GM12878 (cell line): ENCODE data around the gene MAP3K4. TPM values are rescaled to one million over a fixed set of nuclear protein-coding genes. Genes with fewer than 3 reads are reported as not detected.

Experiments used
- ATAC-seq: fragments of 200-7000 bp; cut with Tn5 transposase; 3 replicates; pipeline ENCODE4 v1.9.1; 2020; ENCODE audit warnings: mild to moderate bottlenecking, moderate library complexity
- BruUV-seq: library from RNA; stranded (reverse); fragments of 400-500 nt; replicated peaks from 2 replicates; lab custom pipeline; 2021; lab: Mats Ljungman, UMichigan
- CTCF ChIA-PET: fragments of 300-600 bp; sonication (Branson Sonifier 250); formaldehyde crosslinking; extraction: SDS; loops from one replicate; lab custom pipeline; 2021; ENCODE audit warnings: inconsistent platforms; lab: Yijun Ruan, JAX
- POLR2A ChIA-PET: fragments of 350-600 bp; formaldehyde crosslinking; extraction: SDS; loops from one replicate; lab custom pipeline; 2021; ENCODE audit warnings: inconsistent platforms; lab: Charles Lee
- RAD21 ChIA-PET: fragments of 300-600 bp; sonication (Branson Sonifier 250); formaldehyde crosslinking; loops from one replicate; lab custom pipeline; 2023; ENCODE audit warnings: antibody characterized with exemption; ENCODE audit not compliant: unreplicated experiment; lab: Charles Lee
- SMC1A ChIA-PET: fragments of 300-600 bp; sonication (Branson Sonifier 250); formaldehyde crosslinking; loops from one replicate; lab custom pipeline; 2023; ENCODE audit not compliant: unreplicated experiment, uncharacterized antibody; lab: Charles Lee
- DNase-seq: peaks from one replicate; pipeline ENCODE4 v3.0.0-alpha.2; 2011; ENCODE audit warnings: low read depth, low spot score
- FAIRE-seq: peaks from 3 replicates; lab custom pipeline; 2011; peaks lifted over from hg19 to GRCh38; lab: Jason Lieb, UNC
- H2AFZ ChIP-seq: 2 replicates; pipeline ENCODE4 v1.6.0; 2011; ENCODE audit warnings: low read depth, low read length, control low read depth; ENCODE audit not compliant: control insufficient read depth
- H3K27ac ChIP-seq: 2 replicates; pipeline ENCODE4 v1.5.1; 2011; ENCODE audit warnings: control low read depth; ENCODE audit not compliant: control insufficient read depth, insufficient read depth
- H3K27me3 ChIP-seq, 2 experiments: replicated peaks in 1 of 2; 2 replicates each; pipeline versions ENCODE4 v1.6.0 to v1.6.1; 2011; ENCODE audit warnings: low read length in 1 of 2; ENCODE audit not compliant: control insufficient read depth in 2 of 2, insufficient read depth in 2 of 2
- H3K36me3 ChIP-seq, 2 experiments: 2 replicates each; pipeline ENCODE4 v1.5.1; 2011; ENCODE audit warnings: low read length in 1 of 2; ENCODE audit not compliant: control insufficient read depth in 2 of 2, insufficient read depth in 2 of 2
- H3K4me1 ChIP-seq: 2 replicates; pipeline ENCODE4 v1.6.1; 2011; ENCODE audit warnings: mild to moderate bottlenecking, low read length, moderate library complexity, mixed read lengths; ENCODE audit not compliant: control insufficient read depth, insufficient read depth
- H3K4me2 ChIP-seq: 2 replicates; pipeline ENCODE4 v1.6.0; 2011; ENCODE audit warnings: control low read depth; ENCODE audit not compliant: control insufficient read depth, insufficient read depth
- H3K4me3 ChIP-seq: fragments of 200-600 bp; sonication (generic); 2 replicates; pipeline ENCODE4 v1.5.1; 2016
- H3K79me2 ChIP-seq: 2 replicates; pipeline ENCODE4 v1.6.0; 2011; ENCODE audit warnings: low read length; ENCODE audit not compliant: control insufficient read depth, insufficient read depth
- H3K9ac ChIP-seq: 2 replicates; pipeline ENCODE4 v1.8.0; 2011; ENCODE audit warnings: low read length, control low read depth, mixed read lengths; ENCODE audit not compliant: control insufficient read depth, insufficient read depth
- H3K9me3 ChIP-seq: replicated peaks from 3 replicates; pipeline ENCODE4 v1.5.1; 2011; ENCODE audit warnings: mild to moderate bottlenecking, low read length; ENCODE audit not compliant: control insufficient read depth, insufficient read depth
- H4K20me1 ChIP-seq: 2 replicates; pipeline ENCODE4 v1.6.0; 2011; ENCODE audit not compliant: control insufficient read depth, insufficient read depth
- BRCA1 ChIP-seq: IDR thresholded peaks from 2 replicates; pipeline ENCODE4 v1.6.1; 2011; ENCODE audit warnings: low read depth, low read length, improper control_type of control experiment
- EED ChIP-seq: sonication (generic); IDR thresholded peaks from 2 replicates; pipeline ENCODE4 v1.6.1; 2016; ENCODE audit warnings: antibody characterized with exemption, low read depth
- GABPA ChIP-seq: IDR thresholded peaks from 2 replicates; pipeline ENCODE4 v1.6.1; 2014; ENCODE audit warnings: antibody characterized with exemption, low read depth, mild to moderate bottlenecking, inconsistent platforms
- KDM1A ChIP-seq: fragments of 200-600 bp; sonication (generic); IDR thresholded peaks from 2 replicates; pipeline ENCODE4 v1.6.1; 2016; ENCODE audit warnings: borderline replicate concordance
- MTA2 ChIP-seq: fragments of 450-650 bp; IDR thresholded peaks from 2 replicates; pipeline ENCODE4 v1.6.1; 2016; ENCODE audit warnings: low read depth, mild to moderate bottlenecking, moderate library complexity
- NFYA ChIP-seq: IDR thresholded peaks from 2 replicates; pipeline ENCODE4 v1.6.1; 2011; ENCODE audit warnings: low read depth, mild to moderate bottlenecking, low read length, improper control_type of control experiment, borderline replicate concordance
- POU2F2 ChIP-seq: IDR thresholded peaks from 3 replicates; pipeline ENCODE4 v1.6.1; 2011; ENCODE audit warnings: low read depth, mild to moderate bottlenecking, low read length, borderline replicate concordance
- RCOR1 ChIP-seq: conservative IDR thresholded peaks from 2 replicates; pipeline ENCODE4 v1.6.1; 2012; ENCODE audit warnings: low read depth, low read length, improper control_type of control experiment
- SIX5 ChIP-seq: IDR thresholded peaks from 2 replicates; pipeline ENCODE4 v1.6.1; 2011; ENCODE audit warnings: mild to moderate bottlenecking, low read depth, low read length, moderate library complexity; ENCODE audit not compliant: severe bottlenecking
- SMAD5 ChIP-seq: IDR thresholded peaks from 2 replicates; pipeline ENCODE4 v1.6.1; 2016; ENCODE audit warnings: antibody characterized with exemption, low read depth
- TAF1 ChIP-seq: IDR thresholded peaks from 2 replicates; pipeline ENCODE4 v1.6.1; 2011; ENCODE audit warnings: mild to moderate bottlenecking, low read depth, low read length, borderline replicate concordance
- TCF12 ChIP-seq: IDR thresholded peaks from 2 replicates; pipeline ENCODE4 v1.6.1; 2011; ENCODE audit warnings: low read depth, mild to moderate bottlenecking, low read length
- TCF3 ChIP-seq: IDR thresholded peaks from 2 replicates; pipeline ENCODE4 v1.6.1; 2012; ENCODE audit warnings: low read depth, mild to moderate bottlenecking, low read length, borderline replicate concordance; ENCODE audit not compliant: insufficient read depth
- WRNIP1 ChIP-seq: IDR thresholded peaks from 2 replicates; pipeline ENCODE4 v1.6.1; 2011; ENCODE audit warnings: low read depth, low read length, improper control_type of control experiment, borderline replicate concordance
- WGBS: methylation state at CpG from one replicate; pipeline ENCODE4 v1.1.6; 2016; ENCODE audit warnings: low lambda C conversion rate; ENCODE audit not compliant: insufficient replicate concordance, insufficient coverage; ENCODE audit errors: missing lambda C conversion rate; 5-methylcytosine and 5-hydroxymethylcytosine counted together
- in situ Hi-C: fragments of 300-500 bp; cut with MboI; formaldehyde crosslinking; loops from 9 replicates; pipeline ENCODE4 v1.14.3; 2018; ENCODE audit warnings: mixed read lengths
- intact Hi-C: fragments of 100-400 bp; cut with micrococcal nuclease; formaldehyde crosslinking; loops from one replicate; pipeline ENCODE4 v1.14.2; 2022; ENCODE audit not compliant: unreplicated experiment
- polyA plus RNA-seq, 11 experiments: library from polyadenylated mRNA; depleted of rRNA in 4 of 11; unstranded in 6 of 11; stranded (reverse) in 5 of 11; fragments of >200 nt; fragmentation: Nextera tagmentation in 4 of 11; fragmentation: Illumina TruSeq in 1 of 11; extraction: Ambion mirVana in 4 of 11; extraction: Trizol in 1 of 11; gene quantifications; 1 replicate in 1 of 11; 2 replicates in 10 of 11; pipeline versions ENCODE4 v1.2.1 to v1.2.3, GENCODE V29; 2011 to 2016; ENCODE audit warnings: inconsistent platforms in 2 of 11, missing spikeins in 2 of 11, low read depth in 1 of 11
- total RNA-seq, 4 experiments: library from RNA; depleted of rRNA in 3 of 4; stranded (reverse); fragments of >200 nt in 3 of 4; fragmentation: Illumina TruSeq in 1 of 4; extraction: Trizol in 1 of 4; gene quantifications; 2 replicates each; pipeline versions ENCODE4 v1.2.1 to v1.2.3, GENCODE V29; 2013 to 2021

MAP3K4 gene
- total and polyA plus RNA-seq, 10 of the 15 experiments (the other 5 are each of a cell fraction or from before 2014, with no cell fraction given), result 14.0 to 44.5 (median 23.1) TPM

DNA sequence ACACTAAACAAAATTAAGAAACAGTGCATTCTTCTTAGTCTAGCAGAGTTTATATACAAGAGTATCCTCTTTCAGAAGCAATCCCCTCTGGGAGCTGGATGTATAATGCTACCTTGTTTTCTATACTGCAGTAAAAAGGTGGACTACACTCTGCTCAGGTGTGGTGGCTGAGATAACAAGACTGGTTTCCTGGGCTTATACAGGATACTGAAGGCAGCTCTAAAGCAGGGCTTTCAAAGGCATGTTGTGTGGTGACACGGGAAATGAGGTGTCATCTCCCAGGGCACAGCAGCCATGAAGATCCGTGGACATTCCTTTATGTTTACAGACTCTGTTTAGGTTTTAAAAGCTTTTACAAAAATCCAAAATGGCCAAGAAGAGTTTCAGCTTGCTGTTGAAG is 136.7 kb downstream of the MAP3K4 start:
- POLR2A ChIA-PET, result no interaction called here
- SMC1A ChIA-PET, result interaction anchor here (0.7 to 1.4 kb wide), 3 partner anchors 19 to 138 kb away, joined by 3 read pairs; no protein-coding TSS in a partner anchor
- Histone ChIP-seq H3K4me3 (no peak overlapping the region), H2AFZ (no peak overlapping the region), H4K20me1 (no peaks in the 10 kb centered on the region; the same call in 1 of the 2 replicates), H3K79me2 (no peaks in the 10 kb centered on the region), H3K4me1 (no peaks in the 10 kb centered on the region), H3K9me3 (no peaks in the 10 kb centered on the region; the same call in 2 of the 3 replicates), H3K27me3 (no peaks in the 10 kb centered on the region), H3K27ac (no peak overlapping the region), H3K4me2 (no peak overlapping the region), H3K36me3 (peaks cover 1 to 6% of the 10 kb centered on the region in 2 experiments; a peak in 3 of 4 replicates), H3K9ac (no peak overlapping the region)
- BruUV-seq, result no TSS peak
- WGBS, result 100% methylated on average over 2 of the region's 2 CpGs
- DNase-seq, result no peak
- in situ Hi-C loops (loop anchor here (25.0 kb wide), 1 partner anchor 234 kb away; no protein-coding TSS in a partner anchor), intact Hi-C loops (no loop called here)
- no peak for FAIRE-seq
- TF ChIP-seq TAF1 (no peak), WRNIP1 (no peak), POU2F2 (no peak), TCF12 (no peak), SIX5 (no peak)
- CTCF ChIA-PET, result no interaction called here
- ATAC-seq, result no peak
- RAD21 ChIA-PET, result no interaction called here

DNA sequence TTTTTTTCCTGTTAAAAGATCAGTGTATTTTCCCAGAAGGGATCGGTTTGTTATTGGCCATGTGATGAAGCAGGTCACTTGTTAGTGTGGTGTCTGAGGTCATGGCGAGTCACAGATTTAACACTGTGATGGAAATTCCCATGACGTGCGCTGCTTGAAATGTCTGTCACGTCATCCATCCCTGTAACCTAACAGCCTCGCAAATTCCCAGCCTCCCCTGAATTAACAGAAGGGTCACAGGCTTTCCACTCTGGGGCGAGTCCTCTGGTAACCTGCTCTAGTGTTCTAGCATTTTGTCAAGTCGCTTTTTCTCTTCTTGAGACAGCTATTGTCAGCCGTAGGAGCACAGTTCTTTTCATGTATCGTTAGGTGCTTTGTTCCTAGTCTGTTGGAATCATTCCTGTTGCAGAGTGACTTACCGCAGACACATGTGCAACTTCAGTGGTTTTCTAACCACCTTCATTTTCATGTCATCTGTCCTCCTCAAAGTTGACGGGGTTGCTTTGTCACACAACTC is 137.2 kb downstream of the MAP3K4 start:
- FAIRE-seq (no peak), DNase-seq (no peak), ATAC-seq (no peak)
- H3K79me2 ChIP-seq, result no peaks in the 10 kb centered on the region
- H2AFZ ChIP-seq, result no peak overlapping the region
- no peaks in the 10 kb centered on the region for H3K4me1 ChIP-seq
- no peak for TF ChIP-seq BRCA1
- no peak for TF ChIP-seq KDM1A
- TF ChIP-seq GABPA, result no peak
- TF ChIP-seq SMAD5, result no peak
- TF ChIP-seq RCOR1, result no peak
- TF ChIP-seq MTA2, result no peak
- TF ChIP-seq EED, result no peak
- TF ChIP-seq TCF3, result no peak
- TF ChIP-seq NFYA, result no peak
- H3K9me3 ChIP-seq, result no peaks in the 10 kb centered on the region
- ChIA-PET SMC1A (no interaction called here), CTCF (no interaction called here), RAD21 (no interaction called here), POLR2A (no interaction called here)
- 89% methylated on average over 12 of the region's 12 CpGs for WGBS
- intact Hi-C loops (no loop called here), in situ Hi-C loops (loop anchor here (25.0 kb wide), 1 partner anchor 234 kb away; no protein-coding TSS in a partner anchor)
- BruUV-seq, result no TSS peak
- no peak overlapping the region for H3K27ac ChIP-seq
- peaks cover 1 to 6% of the 10 kb centered on the region in 2 experiments; a peak in 3 of 4 replicates for H3K36me3 ChIP-seq
- H3K4me2 ChIP-seq, result no peak overlapping the region
- no peak overlapping the region for H3K9ac ChIP-seq
- no peak overlapping the region for H3K4me3 ChIP-seq
- no peaks in the 10 kb centered on the region; the same call in 1 of the 2 replicates for H4K20me1 ChIP-seq
- H3K27me3 ChIP-seq, result no peaks in the 10 kb centered on the region
